Smooth muscle cell (in vitro differentiated cells): ENCODE data around the gene NBPF1. TPM values are rescaled to one million over a fixed set of nuclear protein-coding genes. Genes with fewer than 3 reads are reported as not detected.
"Not testable (repeated sequence)": the region's sequence is repeated elsewhere in the genome, so short reads cannot be mapped to it uniquely, and the experiment has no call there.

Experiments
- DNase-seq: peaks from one replicate; lab custom pipeline; 2025; ENCODE audit not compliant: unreplicated experiment; lab: John Stamatoyannopoulos, UW
- H2AFZ ChIP-seq: fragments of 200-600 bp; sonication (generic); 2 replicates; pipeline ENCODE4 v1.6.0; 2016; ENCODE audit warnings: antibody characterized with exemption, low read depth, mild to moderate bottlenecking
- H3F3A ChIP-seq: fragments of 200-600 bp; sonication (generic); 2 replicates; pipeline ENCODE4 v1.6.0; 2017; ENCODE audit warnings: antibody characterized with exemption, low read depth
- H3K27ac ChIP-seq: fragments of 200-600 bp; sonication (generic); 2 replicates; pipeline ENCODE4 v1.5.1; 2016; ENCODE audit warnings: low read depth, mild to moderate bottlenecking
- H3K27me3 ChIP-seq: fragments of 200-600 bp; sonication (generic); 2 replicates; pipeline ENCODE4 v1.6.1; 2016; ENCODE audit warnings: low read depth, mild to moderate bottlenecking
- H3K36me3 ChIP-seq: fragments of 200-600 bp; sonication (generic); 2 replicates; pipeline ENCODE4 v1.5.1; 2016; ENCODE audit warnings: low read depth
- H3K4me1 ChIP-seq: fragments of 200-600 bp; sonication (generic); 2 replicates; pipeline ENCODE4 v1.5.1; 2016; ENCODE audit warnings: low read depth
- H3K4me2 ChIP-seq: fragments of 200-600 bp; sonication (generic); 2 replicates; pipeline ENCODE4 v1.6.0; 2016; ENCODE audit warnings: mild to moderate bottlenecking
- H3K4me3 ChIP-seq: fragments of 200-600 bp; sonication (generic); 2 replicates; pipeline ENCODE4 v1.5.1; 2016; ENCODE audit warnings: mild to moderate bottlenecking
- H3K79me2 ChIP-seq: fragments of 200-600 bp; sonication (generic); 2 replicates; pipeline ENCODE4 v1.6.0; 2016; ENCODE audit warnings: low read depth, mild to moderate bottlenecking
- H3K9ac ChIP-seq: fragments of 200-600 bp; sonication (generic); 2 replicates; pipeline ENCODE4 v1.6.0; 2016; ENCODE audit warnings: low read depth
- H3K9me3 ChIP-seq: fragments of 200-600 bp; sonication (generic); replicated peaks from 2 replicates; pipeline ENCODE4 v1.5.1; 2016; ENCODE audit warnings: low read depth
- H4K20me1 ChIP-seq: fragments of 200-600 bp; sonication (generic); 2 replicates; pipeline ENCODE4 v1.6.0; 2016; ENCODE audit warnings: low read depth
- CTCF ChIP-seq: fragments of 200-600 bp; sonication (generic); IDR thresholded peaks from 2 replicates; pipeline ENCODE4 v1.5.1; 2017; ENCODE audit warnings: borderline replicate concordance, mild to moderate bottlenecking, antibody characterized with exemption; ENCODE audit not compliant: insufficient read depth, poor library complexity, severe bottlenecking
- WGBS: methylation state at CpG from one replicate; pipeline ENCODE4 v1.1.7; 2016; ENCODE audit warnings: low lambda C conversion rate; 5-methylcytosine and 5-hydroxymethylcytosine counted together
- polyA plus RNA-seq: library from polyadenylated mRNA; unstranded; fragments of >200 nt; fragmentation: Nextera tagmentation; extraction: Ambion mirVana; gene quantifications from 2 replicates; pipeline ENCODE4 v1.2.1, GENCODE V29; 2016
- total RNA-seq: library from RNA; depleted of rRNA; stranded (reverse); fragments of >200 nt; gene quantifications from 2 replicates; pipeline ENCODE4 v1.2.3, GENCODE V29; 2014

Gene NBPF1
- total and polyA plus RNA-seq, 2 experiments from 2014 or later = 18.1 to 28.7 TPM

DNA sequence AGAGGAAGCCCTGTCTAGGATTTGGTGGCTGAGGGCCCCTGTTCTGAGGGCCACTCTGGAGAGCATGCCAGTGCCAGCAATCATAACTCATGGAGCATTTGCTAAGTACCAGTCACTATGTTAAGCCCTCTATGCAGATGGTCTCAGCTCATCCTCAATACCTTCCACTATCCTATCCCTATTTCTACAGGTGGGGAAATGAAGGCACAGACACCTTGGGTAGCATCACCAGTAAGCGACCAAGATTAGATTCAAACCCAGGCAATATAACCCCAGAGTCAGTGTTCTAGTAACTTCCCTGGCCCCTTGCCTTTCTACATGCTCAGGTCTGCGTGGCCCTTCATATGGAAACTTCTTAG, 7.9 kb upstream of the NBPF1 start:
- Histone ChIP-seq H3K9me3 (no peaks in the 10 kb centered on the region), H3K4me2 (no peak overlapping the region), H3F3A (peaks cover 13% of the 10 kb centered on the region), H3K9ac (no peak overlapping the region), H3K27ac (no peak overlapping the region), H3K79me2 (no peaks in the 10 kb centered on the region), H2AFZ (no peak overlapping the region), H3K4me1 (peaks cover 18% of the 10 kb centered on the region), H4K20me1 (no peaks in the 10 kb centered on the region), H3K36me3 (peaks cover 5% of the 10 kb centered on the region), H3K4me3 (no peak overlapping the region), H3K27me3 (no peaks in the 10 kb centered on the region)
- DNase-seq = no peak
- no peak for TF ChIP-seq CTCF
- 91% methylated on average over 2 of the region's 2 CpGs for WGBS

GRCh38 chr1:16619803-16620501, 6.6 kb upstream of the NBPF1 start:
- H3K36me3 ChIP-seq, H2AFZ ChIP-seq, H3K27ac ChIP-seq, H3K4me2 ChIP-seq, H3K9ac ChIP-seq, DNase-seq, H3K27me3 ChIP-seq, H4K20me1 ChIP-seq, H3K9me3 ChIP-seq, H3K4me3 ChIP-seq, H3K79me2 ChIP-seq: not testable (repeated sequence)
- Histone ChIP-seq H3K4me1 (peaks cover 18% of the 10 kb centered on the region), H3F3A (peaks cover 13% of the 10 kb centered on the region)
- WGBS = 93% methylated on average over 21 of the region's 21 CpGs

DNA sequence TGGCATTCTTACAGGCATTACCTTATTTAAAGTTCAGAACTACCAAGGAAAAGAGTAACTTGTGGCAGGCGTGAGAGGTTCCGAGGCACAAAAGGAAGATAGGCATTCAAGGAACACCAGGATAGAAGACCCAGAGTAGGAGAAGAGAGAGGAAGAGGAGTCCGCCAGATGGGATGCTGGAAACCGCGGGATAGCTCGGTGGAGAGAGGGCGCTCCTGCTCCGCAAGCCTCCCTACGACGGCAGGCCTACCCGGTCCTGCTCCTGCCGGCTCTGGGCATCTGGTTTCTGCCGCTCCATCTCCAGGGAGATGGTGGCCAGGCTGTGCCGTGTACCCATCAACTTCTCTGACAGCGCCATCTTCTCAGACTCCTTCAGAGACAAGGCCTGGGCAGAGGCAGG, 5.4 kb upstream of the NBPF1 start:
- Histone ChIP-seq H4K20me1 (no peaks in the 10 kb centered on the region), H3F3A (peaks cover 13% of the 10 kb centered on the region), H3K4me1 (peaks cover 24% of the 10 kb centered on the region), H3K4me3 (no peak overlapping the region), H3K27me3 (no peaks in the 10 kb centered on the region), H3K9ac (no peak overlapping the region), H3K79me2 (no peaks in the 10 kb centered on the region), H3K4me2 (no peak overlapping the region), H2AFZ (no peak overlapping the region), H3K27ac (no peak overlapping the region), H3K36me3 (no peaks in the 10 kb centered on the region), H3K9me3 (no peaks in the 10 kb centered on the region)
- no peak for DNase-seq
- no peak for TF ChIP-seq CTCF
- 77% methylated on average over 15 of the region's 15 CpGs for WGBS

DNA sequence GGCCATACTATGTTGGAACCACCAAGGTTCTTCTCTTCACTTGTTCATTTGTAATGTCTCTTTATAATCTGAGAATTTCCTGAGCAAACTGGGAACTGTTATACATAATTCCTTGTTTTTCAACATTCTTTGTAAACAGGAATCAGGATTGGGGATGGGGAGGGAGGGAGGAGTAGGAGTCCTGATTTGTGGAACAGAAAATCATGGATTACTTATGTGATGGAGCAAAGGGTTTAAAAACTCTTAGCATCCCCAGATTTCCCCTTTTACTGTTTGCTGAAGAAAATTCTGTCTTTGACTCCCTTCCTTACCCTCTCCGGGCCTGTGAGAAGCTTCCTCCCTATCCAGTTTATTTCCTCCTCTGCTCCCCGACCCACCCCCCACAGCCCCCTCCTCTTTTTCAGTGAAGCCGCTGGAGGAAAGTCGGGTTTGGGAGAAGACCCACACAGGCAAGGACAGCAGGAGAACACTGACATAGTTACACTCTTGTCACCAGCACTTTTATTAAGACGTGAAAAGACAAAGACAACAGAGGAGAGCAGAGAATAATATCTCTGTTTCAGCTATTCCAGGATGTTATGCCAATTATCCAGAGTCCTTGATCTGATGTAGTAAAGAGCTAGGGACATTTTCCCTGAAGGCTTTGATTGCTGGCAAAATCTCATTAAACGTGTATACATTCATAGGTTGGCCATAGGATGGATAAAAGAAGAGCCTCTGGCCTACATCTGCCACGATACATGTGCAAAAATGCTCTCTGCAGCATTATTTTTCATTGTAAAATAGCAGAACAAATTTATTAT, 4.6 kb upstream of the NBPF1 start:
- no peak for TF ChIP-seq CTCF
- DNase-seq = no peak
- H3K27ac ChIP-seq = no peak overlapping the region
- no peak overlapping the region for H3K4me2 ChIP-seq
- H3K36me3 ChIP-seq = no peaks in the 10 kb centered on the region
- no peaks in the 10 kb centered on the region for H3K27me3 ChIP-seq
- H3K9me3 ChIP-seq = no peaks in the 10 kb centered on the region
- no peaks in the 10 kb centered on the region for H3K79me2 ChIP-seq
- H2AFZ ChIP-seq = no peak overlapping the region
- H3K9ac ChIP-seq = no peak overlapping the region
- peaks cover 25% of the 10 kb centered on the region for H3K4me1 ChIP-seq
- no peak overlapping the region for H3K4me3 ChIP-seq
- no peaks in the 10 kb centered on the region for H4K20me1 ChIP-seq
- whole genome bisulfite sequencing = 92% methylated on average over 7 of the region's 7 CpGs
- H3F3A ChIP-seq = peaks cover 11% of the 10 kb centered on the region
